ENCODE measurements around the gene TRIM8. TPM values are rescaled to one million over a fixed set of nuclear protein-coding genes. Genes with fewer than 3 reads are reported as not detected.
A peak's percentile ranks its signal among the peaks of the same experiment; 100 is the strongest.

Gene TRIM8
- total RNA-seq = 10 to 100 TPM; 27.6 to 75.9 (median 48.8) TPM

GRCh38 chr10:102644066-102644645 lies at the start of gene TRIM8:
Gene TRIM8, plus strand, starts transcription at chr10:102644479. Its CDS starts 139 bp downstream, at chr10:102644618.
- H3K36me3 ChIP-seq = no peaks in the 10 kb centered on the region
- H3K27me3 ChIP-seq = no peaks in the 10 kb centered on the region
- no peaks in the 10 kb centered on the region for H3K9me3 ChIP-seq
- H3K27ac ChIP-seq = peak within 1 kb of the TSS; percentile 97 to 100 (median 99)
- no peak for DNase-seq
- peaks cover 31 to 46% (median 31%) of the 10 kb centered on the region in 3 donors for H3K4me1 ChIP-seq
- no CpG with 5 or more reads among the region's 80 CpGs for WGBS, 2 donors
- intact Hi-C loops (cut with DNase I) = no loop called here
- TF ChIP-seq POLR2A (IDR thresholded peaks at IDR 0.05) (peak in 2 of 4 donors; percentile 11 to 56), CTCF (IDR thresholded peaks at IDR 0.05) (peak in 1 of 6 experiments; percentile 13)
- H3K4me3 ChIP-seq = peak within 1 kb of the TSS; percentile 85 to 94 (median 90)

GRCh38 chr10:102595293-102595692 lies 49.0 kb upstream of the TRIM8 start:
- no peak for TF ChIP-seq POLR2A (IDR thresholded peaks at IDR 0.05)
- no peak for TF ChIP-seq CTCF (IDR thresholded peaks at IDR 0.05)
- 47 to 53% methylated on average over 2 of the region's 2 CpGs for WGBS, 2 donors
- Histone ChIP-seq H3K4me1 (peaks cover 0 to 63% (median 44%) of the 10 kb centered on the region in 3 donors), H3K36me3 (peaks cover 2 to 80% (median 5%) of the 10 kb centered on the region in 3 donors), H3K9me3 (no peaks in the 10 kb centered on the region), H3K27me3 (no peaks in the 10 kb centered on the region), H3K4me3 (no peak overlapping the region), H3K27ac (peak overlapping the region in 1 of 4 donors; percentile 6)
- intact Hi-C loops (cut with DNase I) = no loop called here
- DNase-seq = no peak

GRCh38 chr10:102595897-102596296 lies 48.4 kb upstream of the TRIM8 start:
- Histone ChIP-seq H3K4me1 (peaks cover 0 to 69% (median 50%) of the 10 kb centered on the region in 3 donors), H3K36me3 (peaks cover 2 to 86% (median 5%) of the 10 kb centered on the region in 3 donors), H3K27me3 (no peaks in the 10 kb centered on the region), H3K27ac (peak overlapping the region in 1 of 4 donors; percentile 79), H3K9me3 (no peaks in the 10 kb centered on the region), H3K4me3 (no peak overlapping the region)
- intact Hi-C loops (cut with DNase I) = no loop called here
- TF ChIP-seq POLR2A (IDR thresholded peaks at IDR 0.05) = no peak
- no peak for TF ChIP-seq CTCF (IDR thresholded peaks at IDR 0.05)
- no peak for DNase-seq
- WGBS, 2 donors = 90% methylated on average over 2 of the region's 4 CpGs; no CpG with 5 or more reads in 1 of the 2 donors

GRCh38 chr10:102596506-102596971 lies 47.7 kb upstream of the TRIM8 start:
- intact Hi-C loops (cut with DNase I) = no loop called here
- 30% methylated on average over 2 of the region's 3 CpGs; no CpG with 5 or more reads in 1 of the 2 donors for WGBS, 2 donors
- TF ChIP-seq POLR2A (IDR thresholded peaks at IDR 0.05) = no peak
- TF ChIP-seq CTCF (IDR thresholded peaks at IDR 0.05) = peak; percentile 15 to 87 (median 80)
- Histone ChIP-seq H3K27me3 (no peaks in the 10 kb centered on the region), H3K4me1 (peaks cover 0 to 75% (median 57%) of the 10 kb centered on the region in 3 donors), H3K9me3 (no peaks in the 10 kb centered on the region), H3K36me3 (peaks cover 2 to 92% (median 5%) of the 10 kb centered on the region in 3 donors), H3K27ac (peak overlapping the region in 3 of 4 donors; percentile 46 to 79 (median 76)), H3K4me3 (no peak overlapping the region)
- no peak for DNase-seq
